H7 (cell line): ENCODE data around the gene FOXK2. TPM values are rescaled to one million over a fixed set of nuclear protein-coding genes. Genes with fewer than 3 reads are reported as not detected.
A peak's percentile ranks its signal among the peaks of the same experiment; 100 is the strongest.
"Not testable (repeated sequence)": the region's sequence is repeated elsewhere in the genome, so short reads cannot be mapped to it uniquely, and the experiment has no call there.

ENCODE experiments used
- DNase-seq: peaks from one replicate; pipeline ENCODE4 v3.0.0; 2012
- H3K27me3 ChIP-seq: 2 replicates; pipeline ENCODE4 v1.6.0; 2011; ENCODE audit warnings: mild to moderate bottlenecking, low read length; ENCODE audit not compliant: control insufficient read depth, insufficient read depth
- H3K36me3 ChIP-seq: replicated peaks from 2 replicates; pipeline ENCODE4 v1.5.1; 2011; ENCODE audit warnings: low read length; ENCODE audit not compliant: control insufficient read depth, insufficient read depth
- H3K4me3 ChIP-seq: 2 replicates; pipeline ENCODE4 v1.5.1; 2011; ENCODE audit warnings: low read depth, mild to moderate bottlenecking, control low read depth, low read length, moderate library complexity; ENCODE audit not compliant: insufficient read depth
- total RNA-seq: library from RNA; depleted of rRNA; stranded (reverse); fragments of >200 nt; shearing (Covaris generic); gene quantifications from 2 replicates; pipeline ENCODE4 v1.2.3, GENCODE V29; 2014

FOXK2 gene
- total RNA-seq, 1 experiment from 2014 or later = 54.1 TPM

DNA sequence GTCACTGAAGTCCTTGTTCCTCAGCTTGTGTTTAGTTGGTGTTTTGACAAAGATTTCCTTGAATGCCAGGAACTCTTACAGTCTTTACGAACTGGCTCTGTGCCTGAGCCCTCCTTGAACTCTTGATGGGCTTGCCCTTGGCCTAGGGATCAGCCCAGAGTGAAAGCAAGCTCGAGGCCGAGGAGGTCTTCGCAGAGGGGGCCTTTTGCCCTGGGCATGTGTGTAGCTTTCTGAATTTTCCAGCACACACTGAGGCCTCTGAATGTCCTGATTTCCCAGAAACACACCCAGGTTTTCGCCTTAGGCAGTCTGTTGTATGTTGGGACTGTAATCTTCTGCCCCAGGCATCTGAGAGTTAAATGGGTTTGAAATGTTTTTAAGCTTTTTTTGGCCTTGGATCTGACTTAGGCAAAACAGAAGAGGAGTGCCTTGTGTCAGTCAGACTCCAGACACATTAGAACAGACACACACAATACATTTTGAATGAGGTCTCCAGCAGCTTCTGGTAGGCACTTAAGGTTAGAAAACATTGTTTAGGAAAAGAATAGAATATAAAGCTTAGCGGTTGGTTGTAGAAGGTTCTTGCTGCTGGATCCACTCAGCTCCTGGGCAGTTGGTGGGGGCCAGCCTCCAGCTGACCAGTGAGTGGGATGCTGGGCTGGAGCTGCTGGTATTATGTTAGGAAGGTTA is 17.1 kb downstream of the FOXK2 start:
- no peaks in the 10 kb centered on the region for H3K27me3 ChIP-seq
- no peaks in the 10 kb centered on the region for H3K36me3 ChIP-seq
- no peak overlapping the region for H3K4me3 ChIP-seq
- DNase-seq = no peak

DNA sequence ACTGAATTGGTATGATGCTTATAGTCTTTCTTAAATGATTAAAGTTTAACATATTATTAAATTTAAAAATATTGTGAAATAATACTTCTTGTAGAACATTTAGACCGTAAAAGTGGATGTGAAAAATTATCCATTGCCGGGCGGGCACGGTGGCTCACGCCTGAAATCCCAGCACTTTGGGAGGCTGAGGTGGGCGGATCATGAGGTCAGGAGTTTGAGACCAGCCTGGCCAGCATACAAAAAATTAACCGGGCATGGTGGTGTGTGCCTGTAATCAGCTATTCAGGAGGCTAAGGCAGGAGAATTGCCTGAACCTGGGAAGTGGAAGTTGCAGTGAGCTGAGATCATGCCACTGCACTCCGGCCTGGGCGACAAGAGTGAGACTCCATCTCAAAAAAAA is 17.7 kb downstream of the FOXK2 start:
- H3K4me3 ChIP-seq, H3K27me3 ChIP-seq, H3K36me3 ChIP-seq, DNase-seq: not testable (repeated sequence)

DNA sequence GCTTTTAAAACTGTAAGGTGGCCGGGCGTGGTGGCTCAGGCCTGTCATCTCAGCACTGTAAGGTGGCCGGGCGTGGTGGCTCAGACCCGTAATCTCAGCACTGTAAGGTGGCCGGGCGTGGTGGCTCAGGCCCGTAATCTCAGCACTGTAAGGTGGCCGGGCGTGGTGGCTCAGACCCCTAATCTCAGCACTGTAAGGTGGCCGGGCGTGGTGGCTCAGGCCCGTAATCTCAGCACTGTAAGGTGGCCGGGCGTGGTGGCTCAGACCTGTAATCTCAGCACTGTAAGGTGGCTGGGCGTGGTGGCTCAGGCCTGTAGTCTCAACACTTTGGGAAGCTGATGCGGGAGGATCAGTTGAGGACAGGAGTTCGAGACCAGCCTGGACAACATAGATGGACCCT is 19.5 kb downstream of the FOXK2 start:
- not testable (repeated sequence) for H3K36me3 ChIP-seq

DNA sequence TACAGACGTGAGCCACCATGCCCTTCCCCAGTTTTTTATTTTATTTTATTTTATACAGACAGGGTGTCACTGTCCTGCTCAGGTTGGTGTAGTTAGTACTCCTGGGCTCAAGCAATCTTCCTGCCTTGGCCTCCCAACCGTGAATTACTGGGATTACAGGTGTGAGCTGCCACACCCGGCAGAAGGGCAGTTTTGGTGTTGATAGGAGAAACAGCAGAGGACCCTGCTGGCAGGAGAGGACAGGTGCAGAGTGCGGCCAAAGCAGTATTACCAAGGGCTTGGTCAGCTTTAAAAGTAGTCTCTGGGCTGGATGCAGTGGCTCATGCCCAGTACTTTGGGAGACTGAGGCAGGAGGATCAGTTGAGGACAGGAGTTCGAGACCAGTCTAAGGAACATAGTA is 22.9 kb downstream of the FOXK2 start:
- no peaks in the 10 kb centered on the region for H3K36me3 ChIP-seq
- no peak overlapping the region for H3K4me3 ChIP-seq

More for the DNA sequence above, 19.5 kb downstream of the FOXK2 start:
- not testable (repeated sequence) for H3K27me3 ChIP-seq, H3K4me3 ChIP-seq, DNase-seq

DNA sequence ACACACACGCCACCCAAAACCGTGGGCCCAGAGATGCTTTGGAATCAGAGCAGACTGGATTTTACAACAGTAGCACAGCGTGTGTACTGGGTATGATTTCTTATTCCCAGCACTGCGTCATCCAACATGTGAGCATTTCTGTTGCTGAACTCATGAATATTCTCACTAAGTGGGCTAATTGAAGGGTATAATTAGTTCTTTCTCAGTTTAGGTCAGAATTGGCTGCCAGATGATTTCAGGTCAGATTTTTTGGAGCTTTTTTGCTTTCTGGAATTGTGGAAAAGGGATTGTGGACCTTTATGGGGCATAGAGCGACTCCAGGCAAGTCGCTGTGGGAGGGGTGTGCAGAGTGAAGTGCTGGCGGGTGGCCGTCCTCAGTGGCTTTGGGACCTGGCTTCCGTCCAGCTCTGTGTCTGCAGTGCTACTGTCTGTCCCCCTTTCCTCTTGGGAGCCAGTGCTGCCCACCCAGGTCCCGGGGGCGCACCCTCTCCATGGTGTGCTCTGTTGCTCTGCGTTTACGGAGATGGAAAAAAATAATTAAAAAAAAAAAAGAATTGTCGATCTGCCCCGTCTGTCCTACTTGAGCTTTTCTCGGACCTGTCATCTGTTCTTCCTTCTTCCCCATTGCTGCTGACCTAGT is 25.0 kb downstream of the FOXK2 start:
- no peaks in the 10 kb centered on the region; the same call in 1 of the 2 replicates for H3K36me3 ChIP-seq
- H3K4me3 ChIP-seq = no peak overlapping the region
- DNase-seq = no peak
- H3K27me3 ChIP-seq = no peaks in the 10 kb centered on the region

More for the DNA sequence above, 22.9 kb downstream of the FOXK2 start:
- no peak for DNase-seq
- H3K27me3 ChIP-seq = no peaks in the 10 kb centered on the region

- Histone ChIP-seq H3K36me3 (no peaks in the 10 kb centered on the region; the same call in 1 of the 2 replicates), H3K27me3 (no peaks in the 10 kb centered on the region), H3K4me3 (no peak overlapping the region)
- DNase-seq = peak; percentile 12
Observed at GRCh38 chr17:82545071-82545462, 25.5 kb downstream of the FOXK2 start.

- no peaks in the 10 kb centered on the region; the same call in 1 of the 2 replicates for H3K36me3 ChIP-seq
- DNase-seq = peak; percentile 9
- no peaks in the 10 kb centered on the region for H3K27me3 ChIP-seq
- no peak overlapping the region for H3K4me3 ChIP-seq
Observed at GRCh38 chr17:82547981-82548380, 28.4 kb downstream of the FOXK2 start.

DNA sequence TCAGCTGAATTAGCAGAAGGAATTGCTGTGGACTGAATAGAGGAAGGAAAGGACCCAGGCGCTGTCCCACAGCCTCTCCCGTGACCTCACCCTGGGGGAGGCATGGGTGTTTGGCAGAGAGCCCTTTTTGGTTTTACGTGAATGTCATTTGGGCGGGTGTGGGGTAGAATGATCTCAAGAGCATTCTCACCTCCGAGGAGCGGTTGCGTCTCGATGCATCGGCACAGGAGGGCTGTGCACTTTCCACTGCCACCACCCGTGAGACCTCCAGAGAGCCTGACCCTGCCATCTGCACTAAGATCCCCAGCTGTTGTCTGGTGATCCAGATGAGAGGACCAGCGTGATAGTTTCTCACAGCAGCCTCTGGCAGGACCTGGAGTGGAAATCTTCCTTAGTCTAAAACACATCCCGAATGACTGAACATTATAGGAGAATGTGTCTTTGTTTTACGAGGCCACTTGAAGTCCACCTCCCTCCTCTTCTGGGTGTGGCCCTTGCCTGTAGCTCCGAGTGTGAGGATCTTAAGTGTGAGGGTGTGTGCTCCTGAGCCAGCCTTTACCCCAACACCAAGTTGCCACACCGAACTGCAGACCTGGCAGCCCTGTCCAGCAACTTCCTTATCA is 29.3 kb downstream of the FOXK2 start:
- Histone ChIP-seq H3K4me3 (no peak overlapping the region), H3K36me3 (no peaks in the 10 kb centered on the region; the same call in 1 of the 2 replicates)

DNA sequence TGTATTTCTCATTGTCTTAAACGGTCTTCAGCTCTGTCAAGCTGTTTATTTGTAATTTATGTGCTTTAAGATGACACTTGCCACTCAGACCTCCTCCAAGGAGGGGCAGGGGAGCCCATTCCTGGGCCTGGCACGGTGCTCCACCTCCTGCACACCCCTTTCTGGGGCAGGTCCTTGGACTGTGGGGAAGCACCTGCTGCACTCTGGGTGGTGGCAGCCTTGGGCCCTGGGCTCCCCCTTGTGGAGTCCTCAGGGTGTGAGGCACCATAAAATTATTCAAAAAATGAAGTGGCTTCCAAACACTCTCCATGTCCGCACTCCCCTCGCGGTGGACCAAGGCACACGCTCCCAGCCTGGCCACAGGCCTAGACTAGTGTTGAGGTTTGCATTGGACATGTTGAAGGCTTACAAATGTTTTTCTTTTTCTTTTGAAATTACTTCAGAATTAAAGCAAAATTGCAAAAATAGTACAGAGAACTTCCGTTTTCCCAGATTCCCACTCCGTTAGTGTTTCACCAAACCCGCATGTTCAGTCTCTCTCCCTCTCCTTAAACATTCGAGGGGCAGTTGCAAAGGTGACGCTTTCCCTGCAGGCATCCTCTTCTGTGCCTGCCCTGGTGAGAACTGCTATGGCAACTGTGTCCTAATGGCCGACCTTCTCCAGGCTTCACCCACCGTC is 32.4 kb downstream of the FOXK2 start:
- Histone ChIP-seq H3K4me3 (no peak overlapping the region), H3K36me3 (no peaks in the 10 kb centered on the region; the same call in 1 of the 2 replicates), H3K27me3 (no peaks in the 10 kb centered on the region)
- peak; percentile 84 for DNase-seq

More for the DNA sequence above, 29.3 kb downstream of the FOXK2 start:
- H3K27me3 ChIP-seq = no peaks in the 10 kb centered on the region
- peak; percentile 16 for DNase-seq

GRCh38 chr17:82552580-82552979 is 33.0 kb downstream of the FOXK2 start:
- no peaks in the 10 kb centered on the region for H3K27me3 ChIP-seq
- H3K36me3 ChIP-seq = no peaks in the 10 kb centered on the region; the same call in 1 of the 2 replicates
- H3K4me3 ChIP-seq = no peak overlapping the region
- peak; percentile 19 for DNase-seq

- Histone ChIP-seq H3K4me3 (no peak overlapping the region), H3K36me3 (no peaks in the 10 kb centered on the region), H3K27me3 (no peaks in the 10 kb centered on the region)
- DNase-seq = peak; percentile 66
Observed at GRCh38 chr17:82553210-82553930, 33.8 kb downstream of the FOXK2 start.

DNA sequence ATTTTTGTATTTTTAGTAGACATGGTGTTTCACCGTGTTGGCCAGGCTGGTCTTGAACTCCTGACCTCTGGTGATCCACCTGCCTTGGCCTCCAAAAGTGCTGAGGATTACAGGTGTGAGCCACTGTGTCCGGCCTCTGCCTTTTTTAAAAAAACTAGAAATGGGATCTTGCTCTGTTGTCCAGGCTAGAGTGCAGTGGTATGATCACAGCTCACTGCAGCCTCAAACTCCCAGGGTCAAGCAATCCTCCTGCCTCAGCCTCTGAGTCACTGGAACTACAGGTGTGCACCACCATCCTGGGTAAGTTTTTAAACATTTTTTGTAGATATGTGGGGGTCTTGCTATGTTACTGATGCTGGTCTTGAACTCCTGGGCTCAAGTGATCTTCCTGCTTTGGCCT is 38.0 kb downstream of the FOXK2 start:
- not testable (repeated sequence) for H3K36me3 ChIP-seq, H3K27me3 ChIP-seq, DNase-seq, H3K4me3 ChIP-seq

- DNase-seq = no peak
- H3K4me3 ChIP-seq = no peak overlapping the region
- peaks cover 1% of the 10 kb centered on the region; the same call in 1 of the 2 replicates for H3K36me3 ChIP-seq
- H3K27me3 ChIP-seq = no peaks in the 10 kb centered on the region
Observed at GRCh38 chr17:82559566-82560251, 40.2 kb downstream of the FOXK2 start.
